Measurements from ENCODE around the gene SMIM20.

The SMIM20 gene

GRCh38 chr4:25965629-25966028 is 51.6 kb downstream of the SMIM20 start:
- FAIRE-seq, result no peak

GRCh38 chr4:25966171-25966570 is 52.2 kb downstream of the SMIM20 start:
- FAIRE-seq, result no peak

- no peak for FAIRE-seq
Measured at GRCh38 chr4:25969374-25970155, 55.5 kb downstream of the SMIM20 start.

GRCh38 chr4:25970226-25970675 is 56.2 kb downstream of the SMIM20 start:
- FAIRE-seq, result no peak

- no peak for FAIRE-seq
Measured at GRCh38 chr4:25970691-25971432, 56.8 kb downstream of the SMIM20 start.

GRCh38 chr4:25972366-25972765 is 58.3 kb downstream of the SMIM20 start:
- FAIRE-seq, result no peak

- FAIRE-seq, result no peak
Measured at GRCh38 chr4:25972984-25973745, 59.1 kb downstream of the SMIM20 start.

- no peak for FAIRE-seq
Measured at GRCh38 chr4:25976780-25977179, 62.8 kb downstream of the SMIM20 start.

- no peak for FAIRE-seq
Measured at GRCh38 chr4:25977397-25978170, 63.6 kb downstream of the SMIM20 start.

- no peak for FAIRE-seq
Measured at GRCh38 chr4:25978327-25978726, 64.3 kb downstream of the SMIM20 start.

Measured in TTC549 (cell line).